OCI-LY7 (cell line): ENCODE measurements around the gene CARS1.

Experiments
- CTCF ChIP-seq: fragments of 200-600 bp; sonication (generic); conservative IDR thresholded peaks from 2 replicates; pipeline ENCODE4 v1.5.1; 2014; ENCODE audit warnings: mild to moderate bottlenecking, antibody characterized with exemption, low read length, moderate library complexity, mixed read lengths
- EZH2phosphoT487 ChIP-seq: fragments of 200-600 bp; sonication (generic); IDR thresholded peaks from 2 replicates; pipeline ENCODE4 v1.6.1; 2018; ENCODE audit warnings: low read depth, borderline replicate concordance, mild to moderate bottlenecking, mixed run types, antibody characterized with exemption, low read length, moderate library complexity, mixed read lengths

- no peak for TF ChIP-seq CTCF
- TF ChIP-seq EZH2phosphoT487, result no peak
Measured at GRCh38 chr11:2961080-2961479, 96.1 kb downstream of the CARS1 start.
